GM12878 (cell line): ENCODE measurements around the gene STPG1.

Experiments used
- ASH2L ChIP-seq: fragments of 300-600, 200-600 bp; sonication (generic); IDR thresholded peaks from 2 replicates; pipeline ENCODE4 v1.6.1; 2017; ENCODE audit warnings: low read depth, mild to moderate bottlenecking, borderline replicate concordance
- CBX5 ChIP-seq: sonication (generic); IDR thresholded peaks from 2 replicates; pipeline ENCODE4 v1.6.1; 2016; ENCODE audit warnings: low read depth, moderate library complexity, mild to moderate bottlenecking, inconsistent platforms
- CHD4 ChIP-seq: fragments of 200-600 bp; sonication (generic); IDR thresholded peaks from 2 replicates; pipeline ENCODE4 v1.6.1; 2016; ENCODE audit warnings: mild to moderate bottlenecking
- E2F4 ChIP-seq: IDR thresholded peaks from 2 replicates; pipeline ENCODE4 v1.6.1; 2012; ENCODE audit warnings: low read depth, low read length, improper control_type of control experiment
- HDAC2 ChIP-seq: fragments of 200-600 bp; sonication (generic); IDR thresholded peaks from 2 replicates; pipeline ENCODE4 v1.6.1; 2017
- POLR2A ChIP-seq: IDR thresholded peaks from 2 replicates; pipeline ENCODE4 v1.6.1; 2011; ENCODE audit warnings: low read depth, mild to moderate bottlenecking, low read length
- TAF1 ChIP-seq: IDR thresholded peaks from 2 replicates; pipeline ENCODE4 v1.6.1; 2011; ENCODE audit warnings: mild to moderate bottlenecking, low read depth, low read length, borderline replicate concordance
- ZBED1 ChIP-seq: IDR thresholded peaks from 2 replicates; pipeline ENCODE4 v1.6.1; 2016; ENCODE audit warnings: borderline replicate concordance
- ZBTB40 ChIP-seq: fragments of 450-650 bp; IDR thresholded peaks from 2 replicates; pipeline ENCODE4 v1.6.1; 2016; ENCODE audit warnings: mild to moderate bottlenecking, moderate library complexity, borderline replicate concordance
- TF ChIP-seq, protein P1 (sequence below), 3 experiments: IDR thresholded peaks in 2 of 3; conservative IDR thresholded peaks in 1 of 3; 2 replicates each; pipeline ENCODE4 v1.5.1; 2011; ENCODE audit warnings: low read depth in 3 of 3, low read length in 3 of 3, mild to moderate bottlenecking in 3 of 3, control low read depth in 2 of 3, moderate library complexity in 2 of 3, inconsistent platforms in 1 of 3, mixed read lengths in 1 of 3; ENCODE audit not compliant: control insufficient read depth in 2 of 3, insufficient read depth in 1 of 3; ENCODE audit errors: extremely low read depth in 1 of 3

DNA sequence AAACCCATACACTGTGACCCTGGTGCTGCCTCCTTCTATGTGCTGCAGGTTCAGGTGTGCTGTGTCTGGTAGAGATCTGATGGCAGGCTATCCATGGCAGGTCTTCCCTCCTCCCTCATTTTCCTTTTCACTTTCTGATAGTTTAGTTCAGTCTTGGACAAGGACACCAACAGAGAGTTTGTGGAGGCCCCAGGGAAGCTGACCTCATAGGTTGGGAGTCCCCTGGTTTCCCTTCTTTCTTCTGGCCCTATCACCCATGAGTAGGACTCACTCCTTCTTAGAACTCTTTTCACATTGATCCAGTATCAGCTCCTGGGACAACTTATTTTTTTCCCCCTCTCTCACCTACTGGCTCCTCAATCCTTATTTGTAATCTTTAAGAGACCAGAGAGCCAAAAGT lies 86.1 kb downstream of the STPG1 start:
- TF ChIP-seq CBX5: no peak
- TF ChIP-seq TAF1: no peak
- no peak for TF ChIP-seq ZBED1
- TF ChIP-seq POLR2A: no peak
- no peak for TF ChIP-seq ASH2L
- no peak for TF ChIP-seq ZBTB40
- no peak for TF ChIP-seq HDAC2
- TF ChIP-seq CHD4: no peak
- TF ChIP-seq, protein P1, sequence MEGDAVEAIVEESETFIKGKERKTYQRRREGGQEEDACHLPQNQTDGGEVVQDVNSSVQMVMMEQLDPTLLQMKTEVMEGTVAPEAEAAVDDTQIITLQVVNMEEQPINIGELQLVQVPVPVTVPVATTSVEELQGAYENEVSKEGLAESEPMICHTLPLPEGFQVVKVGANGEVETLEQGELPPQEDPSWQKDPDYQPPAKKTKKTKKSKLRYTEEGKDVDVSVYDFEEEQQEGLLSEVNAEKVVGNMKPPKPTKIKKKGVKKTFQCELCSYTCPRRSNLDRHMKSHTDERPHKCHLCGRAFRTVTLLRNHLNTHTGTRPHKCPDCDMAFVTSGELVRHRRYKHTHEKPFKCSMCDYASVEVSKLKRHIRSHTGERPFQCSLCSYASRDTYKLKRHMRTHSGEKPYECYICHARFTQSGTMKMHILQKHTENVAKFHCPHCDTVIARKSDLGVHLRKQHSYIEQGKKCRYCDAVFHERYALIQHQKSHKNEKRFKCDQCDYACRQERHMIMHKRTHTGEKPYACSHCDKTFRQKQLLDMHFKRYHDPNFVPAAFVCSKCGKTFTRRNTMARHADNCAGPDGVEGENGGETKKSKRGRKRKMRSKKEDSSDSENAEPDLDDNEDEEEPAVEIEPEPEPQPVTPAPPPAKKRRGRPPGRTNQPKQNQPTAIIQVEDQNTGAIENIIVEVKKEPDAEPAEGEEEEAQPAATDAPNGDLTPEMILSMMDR (IDR thresholded peaks at IDR 0.05 in 2 of 3, conservative IDR thresholded peaks at IDR 0.05 in 1 of 3; ENCODE audit: control insufficient read depth in 2 of 3, extremely low read depth in 1 of 3, insufficient read depth in 1 of 3, low read depth in 3 of 3, low read length in 3 of 3): no peak
- TF ChIP-seq E2F4: no peak
